HG03025 (cell line): ENCODE data around the gene TMEM9.
"Not testable (repeated sequence)": the region's sequence is repeated elsewhere in the genome, so short reads cannot be mapped to it uniquely, and the experiment has no call there.

Experiments
- ATAC-seq: cut with Tn5 transposase; IDR thresholded peaks from one replicate; pipeline ENCODE4 v1.9.1; 2021; ENCODE audit warnings: mild to moderate bottlenecking, moderate library complexity; ENCODE audit not compliant: unreplicated experiment, low FRiP score

TMEM9 gene

DNA sequence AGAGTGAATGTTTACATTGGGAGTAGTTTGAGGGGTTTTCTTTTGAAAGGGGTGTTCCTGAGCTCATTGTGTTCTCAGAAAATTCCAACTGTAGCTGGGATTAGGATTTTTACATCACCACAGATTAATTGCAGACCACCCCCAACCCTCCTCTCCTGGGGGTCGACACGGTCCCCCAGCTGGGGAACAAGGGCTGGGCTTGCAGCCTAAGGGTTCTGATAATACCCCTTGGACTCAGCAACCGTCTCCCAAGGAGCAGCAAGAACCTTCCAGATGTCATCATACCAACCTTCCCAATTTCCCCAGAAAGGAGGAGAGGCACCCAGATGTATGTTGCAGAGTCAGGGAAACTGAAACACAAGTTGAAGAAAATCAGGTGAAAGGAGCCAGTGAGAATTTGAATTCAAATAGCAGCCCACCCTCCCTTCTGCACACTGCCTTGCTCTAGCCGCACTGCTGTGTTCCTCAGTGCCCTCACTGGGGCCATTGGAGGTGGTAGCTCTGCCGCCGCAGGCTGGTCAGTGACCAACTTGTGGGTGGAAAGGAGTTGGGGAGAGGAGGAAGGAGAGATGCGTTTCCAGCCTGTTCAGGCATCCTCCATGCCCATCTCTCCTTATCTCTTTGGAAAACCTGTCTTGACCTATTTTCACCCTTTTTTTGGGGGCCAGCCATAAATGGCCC is 21.7 kb upstream of the TMEM9 start:
- ATAC-seq = no peak

GRCh38 chr1:201173736-201174135 is 19.5 kb upstream of the TMEM9 start:
- no peak for ATAC-seq

GRCh38 chr1:201172999-201173610 is 18.8 kb upstream of the TMEM9 start:
- ATAC-seq = no peak

DNA sequence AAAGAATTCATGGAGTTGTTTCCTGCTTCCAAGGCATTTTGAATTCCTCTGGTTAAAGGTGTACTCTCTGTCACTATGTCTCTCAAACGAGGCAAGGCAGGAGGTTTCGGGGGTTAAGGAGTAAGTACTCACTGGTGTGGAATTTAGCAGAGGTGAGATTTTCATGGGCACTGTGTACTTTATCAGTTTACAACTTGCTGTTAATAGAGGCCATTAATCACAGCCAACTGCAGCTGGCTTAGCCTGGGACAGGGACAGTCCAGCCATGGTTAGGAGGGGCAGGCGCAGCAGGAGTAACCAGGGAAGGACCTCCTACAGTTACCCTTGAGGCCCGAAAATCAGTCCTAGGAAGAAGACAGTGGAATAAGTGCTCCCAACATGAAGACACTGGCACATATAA is 18.1 kb upstream of the TMEM9 start:
- ATAC-seq = no peak

DNA sequence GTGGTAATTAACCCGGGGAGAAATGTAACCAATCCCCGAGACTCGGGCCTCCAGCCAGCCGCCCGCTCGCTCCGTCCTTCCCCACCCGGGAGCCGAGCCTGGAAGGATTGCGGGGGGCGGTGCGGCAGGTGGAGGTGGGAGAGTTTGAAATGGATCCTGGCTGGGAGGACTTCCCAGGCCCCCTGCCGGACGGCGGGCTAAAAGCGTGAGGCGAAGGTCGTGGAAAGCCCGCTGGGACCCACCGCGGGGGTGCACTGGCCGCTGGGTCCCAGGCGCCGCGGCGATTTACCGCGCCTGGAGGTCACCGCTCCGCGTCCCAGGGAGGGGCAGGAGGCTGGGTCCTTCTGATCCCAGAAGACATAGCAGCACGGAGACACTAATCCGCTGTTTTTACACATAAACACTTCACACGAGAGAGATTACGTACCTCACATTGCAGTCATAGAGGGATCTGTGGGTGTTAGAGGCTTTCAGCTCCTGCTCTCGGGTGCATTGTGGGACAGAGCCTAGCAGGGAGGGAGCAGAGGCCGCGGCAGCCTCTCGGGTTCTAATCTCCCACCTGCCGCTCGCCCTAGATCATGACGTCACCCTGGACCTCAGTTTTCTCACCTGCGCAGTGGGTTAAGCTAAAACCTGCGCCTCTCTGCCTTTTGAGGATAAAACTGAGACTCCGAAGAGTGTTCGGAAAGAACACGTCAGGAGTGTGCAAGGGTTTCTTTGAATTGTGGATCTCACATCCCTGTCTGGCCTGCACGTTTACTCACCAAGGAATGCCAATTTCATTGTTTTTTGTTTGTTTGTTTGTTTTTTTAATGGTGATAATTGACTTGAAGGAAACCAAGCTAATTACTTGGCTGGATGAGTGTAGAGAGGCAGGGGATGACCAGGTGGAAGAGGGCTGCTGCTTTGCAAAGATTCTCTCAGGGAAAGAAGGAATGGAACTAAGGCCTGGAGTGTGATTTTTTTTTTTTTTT is 17.1 kb upstream of the TMEM9 start:
- ATAC-seq = peak; percentile 33

GRCh38 chr1:201170533-201171062 is 16.3 kb upstream of the TMEM9 start:
- ATAC-seq = peak; percentile 98

DNA sequence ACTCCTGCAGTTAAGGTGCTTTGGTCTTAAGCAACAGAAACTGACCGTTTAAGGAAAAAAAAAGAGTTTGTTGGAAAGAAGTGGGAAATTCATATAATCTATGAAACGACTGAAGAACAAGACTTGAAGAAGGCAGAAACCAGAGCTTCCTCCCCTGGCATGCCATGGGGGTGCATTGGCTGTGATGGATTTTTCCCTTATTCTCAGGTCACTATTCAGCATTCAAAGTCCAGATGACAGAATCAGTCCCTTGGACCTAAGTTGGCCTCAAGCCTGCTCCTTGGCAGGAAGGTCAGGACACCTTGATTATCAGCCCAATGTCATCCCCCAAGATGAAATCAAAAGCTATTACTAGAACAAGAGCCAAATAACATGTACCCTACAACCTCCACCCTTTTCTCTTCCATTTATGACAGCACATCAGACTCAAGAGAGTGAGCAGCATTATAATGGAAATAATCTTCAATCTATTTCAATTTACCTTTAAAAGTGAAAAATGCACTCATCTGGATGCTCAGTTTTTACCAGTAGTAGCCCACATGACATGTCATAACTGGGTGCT is 15.8 kb upstream of the TMEM9 start:
- no peak for ATAC-seq

- no peak for ATAC-seq
Observed at GRCh38 chr1:201169203-201169602, 14.9 kb upstream of the TMEM9 start.

DNA sequence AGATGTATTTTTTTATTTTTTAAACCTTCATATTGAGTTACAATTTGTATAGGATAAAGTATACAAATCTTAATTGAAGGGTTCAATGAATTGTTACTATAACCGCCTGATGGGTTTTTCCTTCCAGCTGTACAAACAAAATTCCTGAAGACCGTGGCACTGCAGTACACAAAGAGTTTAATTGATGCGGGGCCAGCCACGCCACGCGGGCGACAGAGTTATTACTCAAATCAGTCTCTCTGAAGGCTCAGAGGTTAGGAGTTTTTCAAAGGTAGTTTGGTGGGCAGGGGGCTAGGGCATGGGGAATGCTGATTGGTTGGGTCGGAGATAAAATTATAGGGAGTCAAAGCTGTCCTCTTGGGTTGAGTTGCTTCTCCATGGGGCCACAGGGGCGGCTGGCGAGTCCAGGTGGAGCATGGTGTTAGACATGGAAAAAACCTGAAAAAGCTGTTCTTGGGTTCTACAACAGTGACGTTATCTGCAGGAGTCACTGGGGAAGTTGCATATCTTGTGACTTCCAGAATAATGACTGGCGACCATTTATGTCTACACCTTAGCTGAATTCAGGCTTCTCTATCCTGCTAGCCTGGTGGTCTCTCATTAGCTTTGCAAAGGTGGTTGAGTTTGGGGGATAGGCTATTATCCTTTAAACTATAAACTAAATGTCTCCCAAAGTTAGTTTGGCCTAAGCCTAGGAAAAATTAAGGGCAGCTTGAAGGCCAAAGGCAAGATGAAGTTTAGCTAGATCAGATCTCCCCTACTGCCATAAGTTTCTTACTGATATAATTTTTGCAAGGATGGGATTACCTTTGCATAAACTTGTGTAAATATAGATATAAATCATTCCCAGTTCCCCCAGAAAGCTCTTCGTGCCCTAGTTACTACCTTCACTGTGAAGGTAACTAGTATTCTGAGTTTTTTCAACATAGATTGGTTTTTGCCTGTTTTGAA is 13.0 kb upstream of the TMEM9 start:
- no peak for ATAC-seq

DNA sequence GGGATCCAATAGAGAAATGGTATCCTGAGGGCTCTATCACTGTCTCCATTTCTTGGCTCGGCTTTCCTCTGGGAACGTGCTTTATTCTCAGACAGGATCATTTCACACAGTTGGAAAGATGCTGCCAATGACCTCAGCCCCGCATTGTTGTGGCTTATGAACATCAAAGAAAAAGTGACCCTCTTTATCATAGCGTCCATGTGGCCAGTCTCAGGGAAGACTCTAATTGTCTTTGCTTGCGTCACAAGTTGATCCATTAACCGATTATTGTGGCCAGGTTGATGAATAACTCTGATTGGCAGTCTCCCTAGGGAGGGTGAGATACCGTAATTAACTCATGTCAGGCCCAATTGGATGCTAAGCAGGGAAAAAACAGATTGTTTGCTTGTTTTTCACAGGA is 10.4 kb upstream of the TMEM9 start:
- no peak for ATAC-seq

- no peak for ATAC-seq
Observed at GRCh38 chr1:201163707-201164106, 9.4 kb upstream of the TMEM9 start.

GRCh38 chr1:201163036-201163435 is 8.8 kb upstream of the TMEM9 start:
- ATAC-seq = not testable (repeated sequence)

DNA sequence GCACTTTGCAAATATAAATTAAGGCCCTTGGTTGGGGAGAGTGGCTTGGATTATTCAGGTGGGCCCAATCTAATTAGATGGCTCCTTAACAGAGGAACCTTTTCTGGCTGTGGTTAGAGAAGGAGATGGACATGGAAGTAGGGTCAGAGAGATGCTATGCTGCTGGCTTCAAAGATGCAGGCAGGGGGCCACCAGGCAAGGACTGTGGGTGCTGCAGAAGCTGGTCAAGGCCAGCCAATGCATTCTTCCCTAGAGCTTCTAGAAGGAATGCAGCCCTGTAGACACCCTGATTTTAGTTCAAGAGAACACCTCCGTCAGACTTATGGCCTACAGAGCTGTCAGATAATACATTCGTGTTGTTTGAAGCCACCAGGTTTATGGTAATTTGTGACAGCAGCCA is 3.7 kb upstream of the TMEM9 start:
- ATAC-seq = no peak

GRCh38 chr1:201156819-201157218 is 2.5 kb upstream of the TMEM9 start:
- no peak for ATAC-seq

GRCh38 chr1:201156346-201156745 is 2.1 kb upstream of the TMEM9 start:
- no peak for ATAC-seq

GRCh38 chr1:201155354-201155753 is 1.1 kb upstream of the TMEM9 start:
- ATAC-seq = no peak

GRCh38 chr1:201153474-201154388 is 543 bp downstream of the TMEM9 start:
- ATAC-seq = peak; percentile 70

DNA sequence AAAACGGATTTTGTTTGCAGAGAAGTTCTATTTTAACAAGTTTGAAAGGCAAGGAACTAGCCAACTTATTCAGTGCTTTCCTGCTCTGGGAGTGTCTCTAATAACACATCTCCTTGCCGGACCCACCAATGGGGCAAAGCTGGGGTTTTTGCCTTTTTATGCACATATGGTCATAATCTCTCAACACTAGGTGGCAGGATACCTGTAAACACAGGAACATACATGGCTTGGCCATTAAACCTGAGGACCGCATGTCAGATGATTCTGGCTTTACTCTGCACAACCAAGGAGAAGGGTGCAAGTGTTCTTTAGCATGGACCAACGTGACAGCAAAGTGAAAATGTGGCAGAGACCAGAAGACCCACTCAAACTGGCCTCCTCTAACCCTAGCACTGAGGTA is 4.9 kb downstream of the TMEM9 start:
- ATAC-seq = no peak
